Smooth muscle cell (in vitro differentiated cells): ENCODE measurements around the gene OTUD3. TPM values are rescaled to one million over a fixed set of nuclear protein-coding genes. Genes with fewer than 3 reads are reported as not detected.

ENCODE experiments used
- DNase-seq: peaks from one replicate; lab custom pipeline; 2025; ENCODE audit not compliant: unreplicated experiment; lab: John Stamatoyannopoulos, UW
- H2AFZ ChIP-seq: fragments of 200-600 bp; sonication (generic); 2 replicates; pipeline ENCODE4 v1.6.0; 2016; ENCODE audit warnings: antibody characterized with exemption, low read depth, mild to moderate bottlenecking
- H3F3A ChIP-seq: fragments of 200-600 bp; sonication (generic); 2 replicates; pipeline ENCODE4 v1.6.0; 2017; ENCODE audit warnings: antibody characterized with exemption, low read depth
- H3K27ac ChIP-seq: fragments of 200-600 bp; sonication (generic); 2 replicates; pipeline ENCODE4 v1.5.1; 2016; ENCODE audit warnings: low read depth, mild to moderate bottlenecking
- H3K27me3 ChIP-seq: fragments of 200-600 bp; sonication (generic); 2 replicates; pipeline ENCODE4 v1.6.1; 2016; ENCODE audit warnings: low read depth, mild to moderate bottlenecking
- H3K36me3 ChIP-seq: fragments of 200-600 bp; sonication (generic); 2 replicates; pipeline ENCODE4 v1.5.1; 2016; ENCODE audit warnings: low read depth
- H3K4me1 ChIP-seq: fragments of 200-600 bp; sonication (generic); 2 replicates; pipeline ENCODE4 v1.5.1; 2016; ENCODE audit warnings: low read depth
- H3K4me2 ChIP-seq: fragments of 200-600 bp; sonication (generic); 2 replicates; pipeline ENCODE4 v1.6.0; 2016; ENCODE audit warnings: mild to moderate bottlenecking
- H3K4me3 ChIP-seq: fragments of 200-600 bp; sonication (generic); 2 replicates; pipeline ENCODE4 v1.5.1; 2016; ENCODE audit warnings: mild to moderate bottlenecking
- H3K79me2 ChIP-seq: fragments of 200-600 bp; sonication (generic); 2 replicates; pipeline ENCODE4 v1.6.0; 2016; ENCODE audit warnings: low read depth, mild to moderate bottlenecking
- H3K9ac ChIP-seq: fragments of 200-600 bp; sonication (generic); 2 replicates; pipeline ENCODE4 v1.6.0; 2016; ENCODE audit warnings: low read depth
- H3K9me3 ChIP-seq: fragments of 200-600 bp; sonication (generic); replicated peaks from 2 replicates; pipeline ENCODE4 v1.5.1; 2016; ENCODE audit warnings: low read depth
- H4K20me1 ChIP-seq: fragments of 200-600 bp; sonication (generic); 2 replicates; pipeline ENCODE4 v1.6.0; 2016; ENCODE audit warnings: low read depth
- CTCF ChIP-seq: fragments of 200-600 bp; sonication (generic); IDR thresholded peaks from 2 replicates; pipeline ENCODE4 v1.5.1; 2017; ENCODE audit warnings: borderline replicate concordance, mild to moderate bottlenecking, antibody characterized with exemption; ENCODE audit not compliant: insufficient read depth, poor library complexity, severe bottlenecking
- WGBS: methylation state at CpG from one replicate; pipeline ENCODE4 v1.1.7; 2016; ENCODE audit warnings: low lambda C conversion rate; 5-methylcytosine and 5-hydroxymethylcytosine counted together
- polyA plus RNA-seq: library from polyadenylated mRNA; unstranded; fragments of >200 nt; fragmentation: Nextera tagmentation; extraction: Ambion mirVana; gene quantifications from 2 replicates; pipeline ENCODE4 v1.2.1, GENCODE V29; 2016
- total RNA-seq: library from RNA; depleted of rRNA; stranded (reverse); fragments of >200 nt; gene quantifications from 2 replicates; pipeline ENCODE4 v1.2.3, GENCODE V29; 2014

The OTUD3 gene
- total and polyA plus RNA-seq, 2 experiments from 2014 or later: 2.6 to 9.9 TPM

- Histone ChIP-seq H3F3A (no peaks in the 10 kb centered on the region), H2AFZ (no peak overlapping the region), H3K4me2 (no peak overlapping the region), H3K36me3 (no peaks in the 10 kb centered on the region), H4K20me1 (no peaks in the 10 kb centered on the region), H3K4me3 (no peak overlapping the region), H3K27me3 (no peaks in the 10 kb centered on the region), H3K27ac (no peak overlapping the region), H3K79me2 (no peaks in the 10 kb centered on the region), H3K9me3 (no peaks in the 10 kb centered on the region), H3K9ac (no peak overlapping the region), H3K4me1 (no peaks in the 10 kb centered on the region)
- no peak for TF ChIP-seq CTCF
- WGBS: 84% methylated on average over 1 of the region's 1 CpG
- no peak for DNase-seq
These were observed 20.2 kb upstream of the OTUD3 start for GRCh38 chr1:19861842-19862530.

GRCh38 chr1:19862944-19863343 lies 19.3 kb upstream of the OTUD3 start:
- H3K4me1 ChIP-seq: no peaks in the 10 kb centered on the region
- H3K27ac ChIP-seq: no peak overlapping the region
- no peaks in the 10 kb centered on the region for H3K27me3 ChIP-seq
- H3K79me2 ChIP-seq: no peaks in the 10 kb centered on the region
- H3K9ac ChIP-seq: no peak overlapping the region
- WGBS: 90% methylated on average over 3 of the region's 3 CpGs
- no peak overlapping the region for H3K4me2 ChIP-seq
- H3K9me3 ChIP-seq: no peaks in the 10 kb centered on the region
- DNase-seq: no peak
- no peak overlapping the region for H3K4me3 ChIP-seq
- TF ChIP-seq CTCF: no peak
- no peaks in the 10 kb centered on the region for H3F3A ChIP-seq
- no peak overlapping the region for H2AFZ ChIP-seq
- no peaks in the 10 kb centered on the region for H4K20me1 ChIP-seq
- H3K36me3 ChIP-seq: no peaks in the 10 kb centered on the region

- no peaks in the 10 kb centered on the region for H3K79me2 ChIP-seq
- TF ChIP-seq CTCF: no peak
- no peak overlapping the region for H3K9ac ChIP-seq
- 97% methylated on average over 1 of the region's 1 CpG for WGBS
- H3K9me3 ChIP-seq: no peaks in the 10 kb centered on the region
- H3K4me2 ChIP-seq: no peak overlapping the region
- H3K4me3 ChIP-seq: no peak overlapping the region
- H3K27ac ChIP-seq: no peak overlapping the region
- no peak overlapping the region for H2AFZ ChIP-seq
- H3F3A ChIP-seq: no peaks in the 10 kb centered on the region
- DNase-seq: no peak
- no peaks in the 10 kb centered on the region for H3K27me3 ChIP-seq
- H3K4me1 ChIP-seq: no peaks in the 10 kb centered on the region
- H3K36me3 ChIP-seq: no peaks in the 10 kb centered on the region
- no peaks in the 10 kb centered on the region for H4K20me1 ChIP-seq
These were observed 17.5 kb upstream of the OTUD3 start for GRCh38 chr1:19864570-19865160.

- no peak overlapping the region for H2AFZ ChIP-seq
- 95% methylated on average over 1 of the region's 1 CpG for WGBS
- H3K36me3 ChIP-seq: no peaks in the 10 kb centered on the region
- no peaks in the 10 kb centered on the region for H4K20me1 ChIP-seq
- peaks cover 5% of the 10 kb centered on the region for H3F3A ChIP-seq
- no peak overlapping the region for H3K27ac ChIP-seq
- H3K9me3 ChIP-seq: no peaks in the 10 kb centered on the region
- H3K4me1 ChIP-seq: no peaks in the 10 kb centered on the region
- DNase-seq: no peak
- H3K79me2 ChIP-seq: no peaks in the 10 kb centered on the region
- no peak for TF ChIP-seq CTCF
- no peaks in the 10 kb centered on the region for H3K27me3 ChIP-seq
- no peak overlapping the region for H3K4me3 ChIP-seq
- H3K4me2 ChIP-seq: no peak overlapping the region
- H3K9ac ChIP-seq: no peak overlapping the region
These were observed 16.2 kb upstream of the OTUD3 start for GRCh38 chr1:19866029-19866428.
